Measurements from ENCODE around the gene COL2A1. TPM values are rescaled to one million over a fixed set of nuclear protein-coding genes. Genes with fewer than 3 reads are reported as not detected.

Gene COL2A1
- total RNA-seq, 2 donors from 2014 or later, result not detected

GRCh38 chr12:47979166-47979565 lies 25.1 kb downstream of the COL2A1 start:
- ATAC-seq, result no peak
- no peak for TF ChIP-seq CTCF (IDR thresholded peaks at IDR 0.05)
- intact Hi-C loops (cut with DNase I), result no loop called here
- H3K36me3 ChIP-seq (replicated peaks in 1 of 2; ENCODE audit: insufficient read depth in 1 of 2, low read depth in 2 of 2), result no peaks in the 10 kb centered on the region
- no peak for DNase-seq
- 78 to 86% methylated on average over 3 to 5 of the region's 5 CpGs for WGBS, 2 donors
- no peaks in the 10 kb centered on the region for H3K27me3 ChIP-seq
- H3K27ac ChIP-seq, result no peak overlapping the region
- H3K4me3 ChIP-seq, result no peak overlapping the region
- no peaks in the 10 kb centered on the region for H3K9me3 ChIP-seq
- H3K4me1 ChIP-seq, result no peaks in the 10 kb centered on the region

GRCh38 chr12:47978598-47978873 lies 25.7 kb downstream of the COL2A1 start:
- H3K27me3 ChIP-seq, result no peaks in the 10 kb centered on the region
- ATAC-seq (no peak), DNase-seq (no peak)
- H3K4me3 ChIP-seq, result no peak overlapping the region
- no peaks in the 10 kb centered on the region for H3K9me3 ChIP-seq
- 65 to 68% methylated on average over 4 to 7 of the region's 7 CpGs for WGBS, 2 donors
- no peaks in the 10 kb centered on the region for H3K36me3 ChIP-seq (replicated peaks in 1 of 2; ENCODE audit: insufficient read depth in 1 of 2, low read depth in 2 of 2)
- TF ChIP-seq CTCF (IDR thresholded peaks at IDR 0.05) (no peak), POLR2A (IDR thresholded peaks at IDR 0.05) (no peak)
- H3K27ac ChIP-seq, result no peak overlapping the region
- intact Hi-C loops (cut with DNase I), result no loop called here
- H3K4me1 ChIP-seq, result no peaks in the 10 kb centered on the region

- no peak overlapping the region for H3K4me3 ChIP-seq
- no peak for TF ChIP-seq POLR2A (IDR thresholded peaks at IDR 0.05)
- no peak for TF ChIP-seq CTCF (IDR thresholded peaks at IDR 0.05)
- H3K27ac ChIP-seq, result no peak overlapping the region
- no peaks in the 10 kb centered on the region for H3K27me3 ChIP-seq
- no peaks in the 10 kb centered on the region for H3K4me1 ChIP-seq
- 75 to 80% methylated on average over 5 to 18 of the region's 18 CpGs for WGBS, 2 donors
- ATAC-seq, result no peak
- H3K9me3 ChIP-seq, result no peaks in the 10 kb centered on the region
- DNase-seq, result no peak
- intact Hi-C loops (cut with DNase I), result no loop called here
- no peaks in the 10 kb centered on the region for H3K36me3 ChIP-seq (replicated peaks in 1 of 2; ENCODE audit: insufficient read depth in 1 of 2, low read depth in 2 of 2)
Observed at GRCh38 chr12:47977772-47978597, 26.3 kb downstream of the COL2A1 start.

GRCh38 chr12:47977046-47977771 lies 27.1 kb downstream of the COL2A1 start:
- ATAC-seq (no peak), DNase-seq (no peak)
- WGBS, 2 donors, result 68 to 73% methylated on average over 3 to 12 of the region's 12 CpGs
- no peaks in the 10 kb centered on the region for H3K9me3 ChIP-seq
- no peaks in the 10 kb centered on the region for H3K27me3 ChIP-seq
- no peak overlapping the region for H3K4me3 ChIP-seq
- no peak for TF ChIP-seq POLR2A (IDR thresholded peaks at IDR 0.05)
- TF ChIP-seq CTCF (IDR thresholded peaks at IDR 0.05), result no peak
- no peaks in the 10 kb centered on the region for H3K36me3 ChIP-seq (replicated peaks in 1 of 2; ENCODE audit: insufficient read depth in 1 of 2, low read depth in 2 of 2)
- intact Hi-C loops (cut with DNase I), result no loop called here
- no peaks in the 10 kb centered on the region for H3K4me1 ChIP-seq
- no peak overlapping the region for H3K27ac ChIP-seq
